Parathyroid adenoma (tissue), 2 donors: ENCODE measurements around the gene ZNF77.
A peak's percentile ranks its signal among the peaks of the same experiment; 100 is the strongest.
"Not testable (repeated sequence)": the region's sequence is repeated elsewhere in the genome, so short reads cannot be mapped to it uniquely, and the experiment has no call there.

Experiments used
- H2AFZ ChIP-seq: fragments of 300-600 bp; sonication (generic); one replicate; pipeline ENCODE4 v1.7.0; 2017; ENCODE audit warnings: antibody characterized with exemption, mild to moderate bottlenecking
- H3K27ac ChIP-seq: fragments of 300-600 bp; sonication (generic); one replicate; pipeline ENCODE4 v1.7.0; 2017
- H3K27me3 ChIP-seq: fragments of 300-600 bp; sonication (generic); one replicate; pipeline ENCODE4 v1.7.0; 2017; ENCODE audit warnings: low read length; ENCODE audit not compliant: control insufficient read depth, insufficient read depth
- H3K36me3 ChIP-seq: fragments of 300-600 bp; sonication (generic); one replicate; pipeline ENCODE4 v1.7.0; 2017; ENCODE audit warnings: low read length; ENCODE audit not compliant: control insufficient read depth, insufficient read depth
- H3K4me1 ChIP-seq: fragments of 300-600 bp; sonication (generic); one replicate; pipeline ENCODE4 v1.7.0; 2017; ENCODE audit warnings: control low read depth
- H3K4me2 ChIP-seq: fragments of 300-600 bp; sonication (generic); one replicate; pipeline ENCODE4 v1.7.0; 2017; ENCODE audit warnings: low read length
- H3K4me3 ChIP-seq: fragments of 300-600 bp; sonication (generic); one replicate; pipeline ENCODE4 v1.7.0; 2017; ENCODE audit warnings: low read depth, low read length
- H3K79me2 ChIP-seq: fragments of 300-600 bp; sonication (generic); one replicate; pipeline ENCODE4 v1.7.0; 2017; ENCODE audit warnings: control low read depth
- H3K9ac ChIP-seq: fragments of 300-600 bp; sonication (generic); one replicate; pipeline ENCODE4 v1.7.0; 2017; ENCODE audit warnings: mild to moderate bottlenecking
- H3K9me3 ChIP-seq: fragments of 300-600 bp; sonication (generic); one replicate; pipeline ENCODE4 v1.7.0; 2017; ENCODE audit warnings: low read length; ENCODE audit not compliant: control insufficient read depth
- TF ChIP-seq, protein P1 (sequence below): fragments of 300-600 bp; sonication (generic); IDR thresholded peaks from one replicate; pipeline ENCODE4 v1.7.0; 2017; ENCODE audit warnings: antibody characterized with exemption, mild to moderate bottlenecking
- donor health status: primary hyperparathyroidism.

Gene ZNF77

DNA sequence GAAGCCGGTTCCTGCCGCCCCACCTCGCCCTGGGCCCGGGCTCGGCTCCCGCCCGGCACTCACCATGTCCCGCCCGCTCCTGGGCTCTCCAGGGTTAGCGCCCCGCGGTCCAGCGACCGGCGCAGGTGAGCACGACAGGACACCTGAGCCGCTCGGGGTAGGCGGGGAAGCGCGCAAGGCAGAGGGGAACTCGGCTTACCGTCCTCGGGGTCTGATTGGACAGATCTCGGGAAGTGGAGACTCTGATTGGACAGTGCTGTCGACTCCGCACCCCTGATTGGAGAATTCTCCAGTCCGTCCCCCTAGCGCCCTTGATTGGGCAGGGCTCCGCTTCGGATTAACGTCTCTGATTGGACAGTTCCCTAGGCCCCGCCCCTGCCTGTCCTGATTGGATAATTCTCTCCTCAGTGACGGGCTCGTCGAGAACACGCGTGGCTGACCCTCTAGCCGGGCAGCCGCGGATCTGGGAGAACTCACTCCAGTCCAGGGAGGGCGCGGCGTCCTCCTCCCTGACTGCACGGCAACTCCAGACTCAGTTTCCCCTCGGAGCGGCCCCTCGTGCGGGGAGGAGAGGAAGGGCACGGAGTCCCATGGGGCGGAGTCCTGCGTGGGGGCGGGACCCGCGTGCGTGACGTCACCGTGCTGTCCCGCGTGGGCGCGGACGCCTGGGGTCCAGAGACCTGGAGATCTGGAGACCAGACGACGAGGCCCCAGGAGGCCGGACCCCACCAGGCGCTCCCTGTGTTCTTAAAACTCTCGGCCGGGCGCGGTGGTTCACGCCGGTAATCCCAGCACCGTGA is at the start of gene ZNF77:
Gene ZNF77 (minus strand): TSS at position 197 of the 800 bp plus-strand sequence. CDS start 131 bp downstream, at position 66.
- Histone ChIP-seq H3K9ac (peak within 1 kb of the TSS; percentile 65), H3K27me3 (no peaks in the 10 kb centered on the region), H2AFZ (peak within 1 kb of the TSS; percentile 99), H3K79me2 (peaks cover 9% of the 10 kb centered on the region), H3K27ac (peak within 1 kb of the TSS; percentile 90), H3K9me3 (no peaks in the 10 kb centered on the region), H3K36me3 (no peaks in the 10 kb centered on the region), H3K4me2 (peak within 1 kb of the TSS; percentile 84), H3K4me3 (peak within 1 kb of the TSS; percentile 82), H3K4me1 (peaks cover 6% of the 10 kb centered on the region)
- TF ChIP-seq, protein P1, sequence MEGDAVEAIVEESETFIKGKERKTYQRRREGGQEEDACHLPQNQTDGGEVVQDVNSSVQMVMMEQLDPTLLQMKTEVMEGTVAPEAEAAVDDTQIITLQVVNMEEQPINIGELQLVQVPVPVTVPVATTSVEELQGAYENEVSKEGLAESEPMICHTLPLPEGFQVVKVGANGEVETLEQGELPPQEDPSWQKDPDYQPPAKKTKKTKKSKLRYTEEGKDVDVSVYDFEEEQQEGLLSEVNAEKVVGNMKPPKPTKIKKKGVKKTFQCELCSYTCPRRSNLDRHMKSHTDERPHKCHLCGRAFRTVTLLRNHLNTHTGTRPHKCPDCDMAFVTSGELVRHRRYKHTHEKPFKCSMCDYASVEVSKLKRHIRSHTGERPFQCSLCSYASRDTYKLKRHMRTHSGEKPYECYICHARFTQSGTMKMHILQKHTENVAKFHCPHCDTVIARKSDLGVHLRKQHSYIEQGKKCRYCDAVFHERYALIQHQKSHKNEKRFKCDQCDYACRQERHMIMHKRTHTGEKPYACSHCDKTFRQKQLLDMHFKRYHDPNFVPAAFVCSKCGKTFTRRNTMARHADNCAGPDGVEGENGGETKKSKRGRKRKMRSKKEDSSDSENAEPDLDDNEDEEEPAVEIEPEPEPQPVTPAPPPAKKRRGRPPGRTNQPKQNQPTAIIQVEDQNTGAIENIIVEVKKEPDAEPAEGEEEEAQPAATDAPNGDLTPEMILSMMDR = peak; percentile 13

DNA sequence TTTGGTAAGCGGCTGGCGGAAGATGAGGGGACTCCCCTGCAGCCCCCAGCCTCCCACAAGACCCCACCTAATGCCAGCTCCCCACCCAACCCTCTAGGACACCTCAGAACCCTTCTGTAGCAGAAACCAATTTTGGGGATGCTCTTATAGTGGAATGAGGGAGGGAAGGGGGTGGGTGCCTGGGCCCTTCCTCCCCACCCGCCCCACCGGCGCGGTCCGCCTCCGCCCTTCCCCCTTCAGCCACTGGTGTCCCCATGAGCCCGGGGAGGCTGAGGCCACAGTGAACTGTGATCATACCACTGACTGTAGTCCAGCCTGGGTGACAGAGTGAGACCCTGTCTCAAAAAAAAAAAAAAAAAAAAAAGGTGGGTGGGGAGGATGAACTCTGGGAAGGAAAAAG is 48.8 kb upstream of the ZNF77 start:
- H3K9ac ChIP-seq = no peak overlapping the region
- H3K27me3 ChIP-seq = no peaks in the 10 kb centered on the region
- no peak overlapping the region for H3K27ac ChIP-seq
- no peaks in the 10 kb centered on the region for H3K36me3 ChIP-seq
- no peak overlapping the region for H3K4me2 ChIP-seq
- no peaks in the 10 kb centered on the region for H3K9me3 ChIP-seq
- no peaks in the 10 kb centered on the region for H3K4me1 ChIP-seq
- TF ChIP-seq, protein P1 = no peak
- no peaks in the 10 kb centered on the region for H3K79me2 ChIP-seq
- H3K4me3 ChIP-seq = no peak overlapping the region
- no peak overlapping the region for H2AFZ ChIP-seq

DNA sequence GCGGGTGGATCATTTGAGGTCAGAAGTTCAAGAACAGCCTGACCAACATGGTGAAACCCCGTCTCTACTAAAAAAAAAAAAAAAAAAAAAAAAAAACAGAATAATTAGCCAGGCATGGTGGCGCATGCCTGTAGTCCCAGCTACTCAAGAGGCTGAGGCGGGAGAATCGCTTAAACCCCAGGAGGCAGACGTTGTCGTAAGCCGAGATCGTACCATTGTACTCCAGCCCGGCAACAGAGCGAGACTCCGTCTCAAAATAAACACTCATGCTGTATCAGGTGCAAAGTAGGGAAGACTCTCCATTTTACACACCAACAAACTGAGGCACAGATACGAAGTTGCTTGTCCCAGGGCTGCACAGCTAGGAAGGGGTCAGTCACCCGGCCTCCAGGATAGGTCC is 48.2 kb upstream of the ZNF77 start:
- Histone ChIP-seq H3K4me2 (no peak overlapping the region), H2AFZ (no peak overlapping the region), H3K4me1 (no peaks in the 10 kb centered on the region), H3K36me3 (no peaks in the 10 kb centered on the region), H3K9me3 (no peaks in the 10 kb centered on the region), H3K4me3 (no peak overlapping the region), H3K79me2 (no peaks in the 10 kb centered on the region), H3K27me3 (no peaks in the 10 kb centered on the region), H3K27ac (no peak overlapping the region), H3K9ac (no peak overlapping the region)
- TF ChIP-seq, protein P1 = no peak

DNA sequence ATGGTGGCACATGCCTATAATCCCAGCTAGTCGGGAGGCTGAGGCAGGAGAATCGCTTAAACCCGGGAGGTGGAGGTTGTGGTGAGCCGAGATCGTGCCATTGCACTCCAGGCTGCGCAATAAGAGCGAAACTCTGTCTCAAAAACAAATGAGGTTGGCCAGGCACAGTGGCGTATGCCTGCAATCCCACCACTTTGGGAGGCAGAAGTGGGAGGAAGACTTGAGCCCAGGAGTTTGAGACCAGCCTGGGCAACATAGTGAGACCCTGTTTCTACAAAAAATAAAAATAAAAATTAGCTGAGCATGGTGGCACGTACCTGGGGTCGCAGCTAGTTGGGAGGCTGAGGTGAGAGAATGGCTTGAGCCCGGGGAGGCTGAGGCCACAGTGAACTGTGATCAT is 47.6 kb upstream of the ZNF77 start:
- not testable (repeated sequence) for H3K9ac ChIP-seq, H3K4me3 ChIP-seq, H2AFZ ChIP-seq, H3K79me2 ChIP-seq, H3K4me1 ChIP-seq, H3K27ac ChIP-seq, H3K4me2 ChIP-seq, H3K9me3 ChIP-seq, H3K27me3 ChIP-seq, H3K36me3 ChIP-seq

DNA sequence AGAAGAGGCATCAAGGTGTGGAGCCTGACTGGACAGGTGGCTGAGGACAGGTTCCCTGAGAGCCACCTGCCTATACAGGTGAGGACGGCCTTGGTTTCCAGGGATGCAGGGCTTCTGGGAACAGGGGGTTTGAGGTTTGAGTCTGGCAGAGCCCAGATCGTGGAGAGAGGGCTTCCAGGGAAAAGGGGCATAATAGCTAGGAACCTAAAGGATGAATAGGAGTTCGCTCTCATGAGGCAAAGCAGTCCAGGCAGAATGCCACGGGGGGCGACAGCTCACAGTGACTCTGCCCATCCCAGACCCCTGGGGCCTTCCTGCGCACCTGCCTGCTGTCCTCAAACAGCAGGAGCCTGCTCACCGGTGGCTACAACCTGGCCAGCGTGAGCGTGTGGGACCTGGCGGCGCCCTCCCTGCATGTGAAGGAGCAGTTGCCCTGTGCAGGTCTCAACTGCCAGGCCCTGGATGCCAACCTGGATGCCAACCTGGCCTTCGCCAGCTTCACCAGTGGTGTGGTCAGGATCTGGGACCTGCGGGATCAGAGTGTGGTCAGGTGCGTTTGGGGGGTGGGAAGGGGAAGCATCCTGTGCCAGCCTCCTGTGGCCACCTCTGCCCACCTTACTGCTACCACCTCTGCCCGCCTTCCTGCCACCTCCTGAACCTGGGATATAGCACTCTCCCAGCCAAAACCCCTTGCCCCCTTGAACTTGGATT is 44.6 kb upstream of the ZNF77 start:
- no peak overlapping the region for H3K4me2 ChIP-seq
- no peaks in the 10 kb centered on the region for H3K9me3 ChIP-seq
- H2AFZ ChIP-seq = no peak overlapping the region
- no peaks in the 10 kb centered on the region for H3K79me2 ChIP-seq
- H3K9ac ChIP-seq = no peak overlapping the region
- no peaks in the 10 kb centered on the region for H3K36me3 ChIP-seq
- no peak overlapping the region for H3K27ac ChIP-seq
- H3K4me3 ChIP-seq = no peak overlapping the region
- TF ChIP-seq, protein P1 = no peak
- H3K4me1 ChIP-seq = peaks cover 3% of the 10 kb centered on the region
- no peaks in the 10 kb centered on the region for H3K27me3 ChIP-seq
